T-helper 1 cell treated with Interleukin-12 subunit alpha and Interleukin-12 subunit beta and Interleukin-4 antibody, amounts not matched to agents 30 μg/mL and 1 μg/mL, for 36 hours (primary cell): ENCODE data around the gene TMEM144.
"Not testable (repeated sequence)": the region's sequence is repeated elsewhere in the genome, so short reads cannot be mapped to it uniquely, and the experiment has no call there.

ENCODE experiments used
- H3K27ac Mint-ChIP-seq: one replicate; pipeline ENCODE4 v1.8.0; 2021; ENCODE audit warnings: mild to moderate bottlenecking, mixed read lengths
- H3K27me3 Mint-ChIP-seq: one replicate; pipeline ENCODE4 v1.8.0; 2021; ENCODE audit warnings: low read depth, mixed read lengths
- H3K36me3 Mint-ChIP-seq: one replicate; pipeline ENCODE4 v1.8.0; 2021; ENCODE audit warnings: low read depth, mixed read lengths
- H3K4me1 Mint-ChIP-seq: one replicate; pipeline ENCODE4 v1.8.0; 2021; ENCODE audit warnings: low read depth, mixed read lengths
- H3K4me3 Mint-ChIP-seq: one replicate; pipeline ENCODE4 v1.8.0; 2021; ENCODE audit warnings: mild to moderate bottlenecking, moderate library complexity, mixed read lengths
- H3K9me3 Mint-ChIP-seq: one replicate; pipeline ENCODE4 v1.8.0; 2021; ENCODE audit warnings: mixed read lengths

TMEM144 gene

GRCh38 chr4:158238575-158238974, 28.3 kb downstream of the TMEM144 start:
- Mint-ChIP-seq H3K36me3 (no peaks in the 10 kb centered on the region), H3K4me1 (no peaks in the 10 kb centered on the region), H3K4me3 (no peak overlapping the region), H3K9me3 (no peaks in the 10 kb centered on the region), H3K27ac (no peak overlapping the region), H3K27me3 (peaks cover 4% of the 10 kb centered on the region)

- Mint-ChIP-seq H3K36me3 (no peaks in the 10 kb centered on the region), H3K4me3 (no peak overlapping the region), H3K27me3 (peaks cover 4% of the 10 kb centered on the region), H3K27ac (no peak overlapping the region), H3K4me1 (no peaks in the 10 kb centered on the region), H3K9me3 (no peaks in the 10 kb centered on the region)
These were observed 28.9 kb downstream of the TMEM144 start for GRCh38 chr4:158239196-158239595.

DNA sequence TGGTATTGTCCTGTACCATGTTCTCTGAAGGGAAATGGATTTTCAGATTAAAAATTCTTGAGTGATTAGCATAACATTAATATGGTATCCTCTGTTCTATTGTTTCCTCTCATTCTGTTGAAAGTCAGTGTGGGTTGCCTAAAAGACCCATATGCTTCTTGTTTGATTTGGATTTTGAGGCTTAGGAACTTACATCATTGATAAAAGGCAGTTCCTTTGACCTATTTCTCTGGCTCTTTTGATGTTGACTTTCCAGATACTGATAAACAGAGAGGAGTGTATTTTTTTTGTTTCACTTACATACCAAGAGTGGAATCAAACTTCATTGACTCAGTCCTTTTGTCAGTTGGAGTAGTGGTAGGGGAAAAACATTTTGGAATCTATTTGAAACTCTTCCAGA, 32.8 kb downstream of the TMEM144 start:
- no peaks in the 10 kb centered on the region for H3K36me3 Mint-ChIP-seq
- H3K4me1 Mint-ChIP-seq, result no peaks in the 10 kb centered on the region
- peaks cover 1% of the 10 kb centered on the region for H3K27me3 Mint-ChIP-seq
- no peak overlapping the region for H3K27ac Mint-ChIP-seq
- H3K9me3 Mint-ChIP-seq, result no peaks in the 10 kb centered on the region
- H3K4me3 Mint-ChIP-seq, result no peak overlapping the region

DNA sequence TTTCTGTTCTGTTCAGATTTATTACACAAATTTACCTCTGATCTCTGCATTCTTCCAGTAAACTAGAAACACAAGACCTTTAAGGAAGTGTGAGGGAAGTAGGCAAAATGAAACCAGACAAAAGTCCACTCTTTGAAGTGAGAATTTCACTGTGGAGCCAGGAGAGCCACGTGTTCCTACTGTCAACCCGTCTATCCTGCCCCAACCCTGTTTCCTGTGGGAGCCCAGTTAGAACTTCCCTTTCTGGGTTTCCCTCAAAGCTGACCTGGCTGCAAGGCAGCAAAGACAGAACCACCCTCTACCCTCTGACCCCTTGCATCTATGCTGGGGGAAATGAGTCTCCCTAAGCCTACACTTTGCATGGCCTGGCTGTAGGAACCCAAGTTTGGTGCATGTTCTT, 40.0 kb downstream of the TMEM144 start:
- Mint-ChIP-seq H3K4me3 (no peak overlapping the region), H3K36me3 (no peaks in the 10 kb centered on the region), H3K27ac (no peak overlapping the region), H3K4me1 (peaks cover 4% of the 10 kb centered on the region), H3K27me3 (peaks cover 10% of the 10 kb centered on the region), H3K9me3 (no peaks in the 10 kb centered on the region)

GRCh38 chr4:158253350-158253980, 43.2 kb downstream of the TMEM144 start:
- Mint-ChIP-seq H3K4me1 (peaks cover 4% of the 10 kb centered on the region), H3K27me3 (peaks cover 10% of the 10 kb centered on the region), H3K4me3 (no peak overlapping the region), H3K9me3 (no peaks in the 10 kb centered on the region), H3K36me3 (no peaks in the 10 kb centered on the region), H3K27ac (no peak overlapping the region)

DNA sequence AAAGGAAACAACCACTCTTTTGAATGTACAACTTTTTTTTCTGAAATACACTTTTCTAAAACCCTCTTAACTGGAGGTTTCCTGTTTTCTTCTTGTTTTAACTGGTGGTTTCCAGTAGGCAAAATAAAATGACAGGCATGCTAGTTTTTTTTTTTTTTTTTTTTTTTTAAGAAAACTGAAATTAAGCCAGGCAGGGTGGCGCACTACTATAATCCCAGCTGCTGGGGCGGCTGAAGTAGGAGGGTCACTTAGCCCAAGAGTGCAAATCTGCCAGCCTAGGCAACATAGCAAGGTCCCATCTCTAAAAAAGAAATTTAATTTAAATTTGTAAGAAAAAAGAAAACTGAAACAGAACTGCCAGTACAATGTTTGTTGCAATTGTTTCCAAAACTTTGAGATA, 44.0 kb downstream of the TMEM144 start:
- Mint-ChIP-seq H3K9me3 (no peaks in the 10 kb centered on the region), H3K27ac (no peak overlapping the region), H3K27me3 (peaks cover 10% of the 10 kb centered on the region), H3K36me3 (no peaks in the 10 kb centered on the region), H3K4me1 (peaks cover 4% of the 10 kb centered on the region), H3K4me3 (no peak overlapping the region)

- H3K36me3 Mint-ChIP-seq, result no peaks in the 10 kb centered on the region
- no peak overlapping the region for H3K4me3 Mint-ChIP-seq
- no peaks in the 10 kb centered on the region for H3K9me3 Mint-ChIP-seq
These were observed 45.5 kb downstream of the TMEM144 start for GRCh38 chr4:158255727-158256324.

DNA sequence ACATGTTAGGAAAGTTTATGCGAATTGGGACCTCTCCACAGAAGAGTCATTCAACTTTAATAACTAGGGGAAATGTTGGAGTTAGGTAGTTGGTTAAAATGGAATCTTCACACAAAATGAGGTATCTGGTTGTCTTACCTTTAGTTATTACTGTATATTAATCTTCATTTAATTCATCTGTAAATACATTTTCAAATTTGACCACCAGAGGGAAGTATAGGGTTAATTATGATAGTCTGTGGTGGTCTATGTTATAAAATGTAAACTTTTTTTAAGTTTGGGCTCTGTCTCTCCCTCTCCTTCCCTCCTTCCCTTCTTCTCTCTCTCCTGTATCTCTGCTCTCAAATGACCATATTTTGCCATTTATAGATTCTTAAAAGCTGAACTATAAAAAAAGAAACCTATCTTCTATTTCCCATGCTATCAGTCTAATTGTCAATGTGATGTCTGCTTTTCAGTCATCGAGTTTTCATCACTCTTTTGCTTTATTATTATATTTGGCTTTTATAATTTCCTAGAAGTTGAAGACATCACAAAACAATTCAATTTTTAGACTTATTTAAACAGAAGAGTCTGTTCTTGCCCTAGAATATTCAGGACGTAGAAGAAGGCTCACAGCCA, 49.8 kb downstream of the TMEM144 start:
- H3K4me1 Mint-ChIP-seq, result no peaks in the 10 kb centered on the region
- no peak overlapping the region for H3K4me3 Mint-ChIP-seq
- no peaks in the 10 kb centered on the region for H3K9me3 Mint-ChIP-seq
- H3K27ac Mint-ChIP-seq, result no peak overlapping the region
- H3K36me3 Mint-ChIP-seq, result no peaks in the 10 kb centered on the region
- no peaks in the 10 kb centered on the region for H3K27me3 Mint-ChIP-seq

More at GRCh38 chr4:158255727-158256324, 45.5 kb downstream of the TMEM144 start:
- no peak overlapping the region for H3K27ac Mint-ChIP-seq
- H3K27me3 Mint-ChIP-seq, result peaks cover 10% of the 10 kb centered on the region
- H3K4me1 Mint-ChIP-seq, result peaks cover 3% of the 10 kb centered on the region

DNA sequence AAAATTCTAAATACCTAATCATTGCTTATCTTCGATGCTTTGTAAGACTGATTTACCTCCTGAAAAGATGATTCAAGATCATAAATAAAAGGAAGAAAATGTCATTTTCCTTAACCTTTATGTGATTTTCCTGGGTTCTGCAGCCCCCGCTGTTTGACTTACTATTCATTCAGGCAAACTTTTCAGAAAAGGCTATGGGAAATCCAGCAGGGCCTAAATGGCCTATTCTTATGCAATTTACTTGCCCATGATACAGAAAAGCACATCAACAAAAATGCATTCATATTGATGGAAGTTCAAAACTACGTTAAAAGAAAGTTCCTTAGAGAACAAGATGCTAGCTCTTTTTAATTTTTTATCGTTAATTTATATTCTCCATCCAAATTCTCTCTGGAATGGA, 51.2 kb downstream of the TMEM144 start:
- H3K27me3 Mint-ChIP-seq, result no peaks in the 10 kb centered on the region
- H3K36me3 Mint-ChIP-seq, result no peaks in the 10 kb centered on the region
- H3K27ac Mint-ChIP-seq, result no peak overlapping the region
- no peaks in the 10 kb centered on the region for H3K9me3 Mint-ChIP-seq
- no peak overlapping the region for H3K4me3 Mint-ChIP-seq
- no peaks in the 10 kb centered on the region for H3K4me1 Mint-ChIP-seq

DNA sequence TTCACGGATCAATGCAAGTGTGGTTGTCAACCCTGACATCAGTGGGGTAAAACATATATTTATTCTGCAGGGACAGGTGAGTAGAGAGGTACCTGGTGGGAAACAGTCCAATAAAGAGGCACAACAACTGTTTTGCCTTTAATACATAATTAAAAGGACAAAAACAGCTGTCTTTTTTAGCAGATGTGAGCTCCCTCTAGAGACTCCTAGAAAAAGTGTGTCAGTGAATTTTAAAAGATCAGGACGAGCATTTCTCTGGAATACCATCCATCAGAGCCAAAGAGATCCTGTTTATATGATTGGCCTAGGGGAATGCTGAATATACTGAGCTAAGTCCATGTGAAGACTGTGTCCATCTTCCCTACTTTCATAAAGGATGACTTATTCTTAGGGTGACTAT, 58.3 kb downstream of the TMEM144 start:
- H3K4me3 Mint-ChIP-seq, result no peak overlapping the region
- H3K4me1 Mint-ChIP-seq, result no peaks in the 10 kb centered on the region
- no peaks in the 10 kb centered on the region for H3K9me3 Mint-ChIP-seq
- no peak overlapping the region for H3K27ac Mint-ChIP-seq
- no peaks in the 10 kb centered on the region for H3K27me3 Mint-ChIP-seq
- no peaks in the 10 kb centered on the region for H3K36me3 Mint-ChIP-seq

DNA sequence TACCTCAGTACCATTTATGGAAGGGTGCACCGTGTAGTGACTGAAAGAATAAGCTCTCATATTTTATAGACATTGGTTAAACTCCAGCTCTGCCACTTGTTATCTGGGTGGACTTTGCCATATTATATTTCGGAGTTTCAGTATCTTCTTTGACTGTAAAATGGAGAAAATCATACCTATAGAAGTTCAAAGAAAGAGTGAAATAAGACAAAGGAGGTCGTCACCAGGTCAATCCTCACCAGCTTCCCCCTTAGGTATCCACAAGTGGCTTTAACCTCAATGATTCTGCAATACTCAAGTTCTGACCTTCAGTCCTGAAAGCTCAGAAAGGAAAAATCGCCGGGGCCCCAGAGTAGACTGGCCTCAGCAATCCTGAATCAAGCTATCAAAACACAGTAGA, 64.3 kb downstream of the TMEM144 start:
- no peaks in the 10 kb centered on the region for H3K4me1 Mint-ChIP-seq
- H3K36me3 Mint-ChIP-seq, result no peaks in the 10 kb centered on the region
- no peaks in the 10 kb centered on the region for H3K27me3 Mint-ChIP-seq
- no peak overlapping the region for H3K4me3 Mint-ChIP-seq
- H3K27ac Mint-ChIP-seq, result no peak overlapping the region
- no peaks in the 10 kb centered on the region for H3K9me3 Mint-ChIP-seq

DNA sequence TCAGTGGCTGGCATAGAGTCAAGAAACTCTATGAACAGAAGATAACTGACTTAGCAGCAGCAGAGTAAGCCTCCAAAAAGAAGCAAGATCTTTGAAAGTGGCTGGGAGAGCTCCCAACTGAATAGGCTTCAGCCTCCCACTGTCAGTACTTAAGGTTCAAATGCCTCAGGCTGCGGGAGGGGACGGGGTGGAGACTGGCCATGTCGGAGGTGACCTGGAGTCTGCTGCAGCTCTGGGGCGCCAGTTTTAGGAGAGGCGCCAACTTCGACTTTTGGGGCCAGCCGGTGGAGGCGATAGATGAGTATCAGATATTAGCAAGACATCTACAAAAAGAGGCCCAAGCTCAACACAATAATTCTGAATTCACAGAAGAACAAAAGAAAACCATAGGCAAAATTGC, 67.3 kb downstream of the TMEM144 start:
- Mint-ChIP-seq H3K4me3 (no peak overlapping the region), H3K4me1 (no peaks in the 10 kb centered on the region), H3K27ac (no peak overlapping the region), H3K36me3 (no peaks in the 10 kb centered on the region), H3K9me3 (no peaks in the 10 kb centered on the region), H3K27me3 (peaks cover 3% of the 10 kb centered on the region)

- H3K4me3 Mint-ChIP-seq, H3K4me1 Mint-ChIP-seq, H3K27me3 Mint-ChIP-seq, H3K9me3 Mint-ChIP-seq, H3K36me3 Mint-ChIP-seq, H3K27ac Mint-ChIP-seq: not testable (repeated sequence)
These were observed 68.8 kb downstream of the TMEM144 start for GRCh38 chr4:158279052-158279451.

DNA sequence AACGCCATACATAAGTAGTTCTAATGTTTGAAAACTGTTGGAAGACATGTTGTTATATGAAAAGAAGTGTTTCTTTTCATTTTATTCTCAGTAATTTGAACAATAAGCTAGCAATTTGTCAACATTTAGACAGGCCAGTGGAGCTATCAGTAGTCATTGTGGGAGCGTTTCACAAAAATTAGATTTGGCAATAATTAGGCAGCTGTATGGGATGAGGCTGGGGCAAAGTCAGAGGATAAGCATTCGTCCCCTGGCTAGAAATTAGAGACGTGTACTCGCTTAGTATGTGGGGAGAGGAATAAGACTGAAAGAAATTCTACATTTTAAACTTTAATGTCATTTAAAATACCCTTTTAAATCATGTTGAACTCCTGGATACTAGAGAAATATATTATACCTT, 70.6 kb downstream of the TMEM144 start:
- H3K36me3 Mint-ChIP-seq, result no peaks in the 10 kb centered on the region
- H3K9me3 Mint-ChIP-seq, result no peaks in the 10 kb centered on the region
- H3K27me3 Mint-ChIP-seq, result peaks cover 3% of the 10 kb centered on the region
- H3K27ac Mint-ChIP-seq, result no peak overlapping the region
- no peak overlapping the region for H3K4me3 Mint-ChIP-seq
- no peaks in the 10 kb centered on the region for H3K4me1 Mint-ChIP-seq

GRCh38 chr4:158282252-158282651, 72.0 kb downstream of the TMEM144 start:
- Mint-ChIP-seq H3K27me3 (peaks cover 3% of the 10 kb centered on the region), H3K9me3 (no peaks in the 10 kb centered on the region), H3K4me3 (no peak overlapping the region), H3K36me3 (no peaks in the 10 kb centered on the region), H3K27ac (no peak overlapping the region), H3K4me1 (no peaks in the 10 kb centered on the region)
